Tibial nerve (tissue), 4 donors: Measurements from ENCODE around the gene ZNF138. TPM values are rescaled to one million over a fixed set of nuclear protein-coding genes. Genes with fewer than 3 reads are reported as not detected.
"Not testable (repeated sequence)": the region's sequence is repeated elsewhere in the genome, so short reads cannot be mapped to it uniquely, and the experiment has no call there.

Source experiments
- DNase-seq, 2 donors: peaks; one replicate each; pipeline ENCODE4 v3.0.0-alpha.2; 2019; ENCODE audit warnings: low spot score in 2 of 2
- H3K27ac ChIP-seq, 4 donors: fragments of 200-600 bp; sonication (generic) in 3 of 4; one replicate each; pipeline ENCODE4 v1.5.1; 2017 to 2019; ENCODE audit warnings: mild to moderate bottlenecking in 1 of 4
- H3K27me3 ChIP-seq, 2 donors: fragments of 200-600 bp; sonication (generic) in 1 of 2; one replicate each; pipeline versions ENCODE4 v1.5.1 to v1.6.0; 2017 to 2019
- H3K36me3 ChIP-seq, 3 donors: fragments of 200-600 bp; sonication (generic); one replicate each; pipeline ENCODE4 v1.5.1; 2018 to 2019
- H3K4me1 ChIP-seq, 4 donors: fragments of 200-600 bp; sonication (generic) in 3 of 4; one replicate each; pipeline ENCODE4 v1.5.1; 2017 to 2019
- H3K4me3 ChIP-seq, 4 donors: fragments of 200-600 bp; sonication (generic) in 3 of 4; one replicate each; pipeline ENCODE4 v1.5.1; 2017 to 2019; ENCODE audit warnings: mild to moderate bottlenecking in 1 of 4, moderate library complexity in 1 of 4
- H3K9me3 ChIP-seq, 4 donors: fragments of 200-600 bp; sonication (generic) in 3 of 4; one replicate each; pipeline ENCODE4 v1.5.1; 2017 to 2019
- CTCF ChIP-seq, 5 experiments: fragments of 200-600 bp in 3 of 5; fragments of 450-650 bp in 2 of 5; sonication (generic) in 3 of 5; IDR thresholded peaks; one replicate each; pipeline ENCODE4 v1.5.1; 2016 to 2019; ENCODE audit warnings: antibody characterized with exemption in 5 of 5, mild to moderate bottlenecking in 3 of 5, moderate library complexity in 2 of 5
- EP300 ChIP-seq, 2 donors: sonication (generic); formaldehyde crosslinking; IDR thresholded peaks; one replicate each; pipeline ENCODE4 v1.6.1; 2017; ENCODE audit warnings: antibody characterized with exemption in 2 of 2, mild to moderate bottlenecking in 1 of 2
- POLR2A ChIP-seq, 2 donors: fragments of 450-650 bp; IDR thresholded peaks; one replicate each; pipeline ENCODE4 v1.6.1; 2017; ENCODE audit warnings: antibody characterized with exemption in 2 of 2, mild to moderate bottlenecking in 2 of 2, moderate library complexity in 2 of 2
- WGBS, 2 donors: methylation state at CpG; one replicate each; pipeline ENCODE4 v1.1.5; 2018; 5-methylcytosine and 5-hydroxymethylcytosine counted together
- total RNA-seq, 4 donors: library from RNA; depleted of rRNA; stranded (reverse); fragments of >200 nt; gene quantifications; one replicate each; pipeline ENCODE4 v1.1.0, GENCODE V29; 2016

The ZNF138 gene
- total RNA-seq, 4 donors from 2014 or later = 9.9 to 14.7 (median 13.3) TPM

- Histone ChIP-seq H3K27ac (no peak overlapping the region), H3K27me3 (no peaks in the 10 kb centered on the region), H3K4me3 (no peak overlapping the region), H3K36me3 (no peaks in the 10 kb centered on the region), H3K9me3 (no peaks in the 10 kb centered on the region), H3K4me1 (no peaks in the 10 kb centered on the region)
- 75% methylated on average over 3 of the region's 3 CpGs for WGBS, 2 donors
- TF ChIP-seq POLR2A (IDR thresholded peaks at IDR 0.05) = no peak
- no peak for TF ChIP-seq CTCF (IDR thresholded peaks at IDR 0.05)
- TF ChIP-seq EP300 (IDR thresholded peaks at IDR 0.05) = no peak
- DNase-seq = no peak
Observed at GRCh38 chr7:64758151-64758550, 36.1 kb upstream of the ZNF138 start.

DNA sequence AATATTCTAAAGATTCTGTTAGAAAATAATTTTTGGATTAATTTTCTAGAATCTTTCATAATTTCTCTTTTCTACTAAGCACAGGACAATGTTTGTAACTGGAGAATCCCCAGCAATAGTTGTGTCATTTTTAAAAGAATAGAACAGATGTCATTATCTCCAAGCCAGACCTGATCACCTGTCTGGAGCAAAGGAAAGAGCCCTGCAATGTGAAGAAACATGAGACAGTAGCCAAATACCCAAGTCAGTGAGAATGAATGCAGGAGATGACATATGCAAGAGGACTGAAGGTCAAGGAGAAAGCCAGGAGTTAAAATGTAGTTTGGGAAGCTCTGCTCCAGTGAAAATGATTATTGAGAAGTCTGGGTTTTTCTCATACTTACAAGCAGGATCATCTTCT is 25.4 kb upstream of the ZNF138 start:
- H3K27me3 ChIP-seq = no peaks in the 10 kb centered on the region
- no peak overlapping the region for H3K27ac ChIP-seq
- no peak for DNase-seq
- no peak for TF ChIP-seq POLR2A (IDR thresholded peaks at IDR 0.05)
- TF ChIP-seq CTCF (IDR thresholded peaks at IDR 0.05) = no peak
- no peak for TF ChIP-seq EP300 (IDR thresholded peaks at IDR 0.05)
- H3K9me3 ChIP-seq = no peaks in the 10 kb centered on the region
- no peaks in the 10 kb centered on the region for H3K4me1 ChIP-seq
- H3K36me3 ChIP-seq = no peaks in the 10 kb centered on the region
- H3K4me3 ChIP-seq = no peak overlapping the region

- no peak for TF ChIP-seq POLR2A (IDR thresholded peaks at IDR 0.05)
- TF ChIP-seq CTCF (IDR thresholded peaks at IDR 0.05) = no peak
- TF ChIP-seq EP300 (IDR thresholded peaks at IDR 0.05) = no peak
Observed at GRCh38 chr7:64774204-64774842, 19.9 kb upstream of the ZNF138 start.

GRCh38 chr7:64775289-64775688 is 18.9 kb upstream of the ZNF138 start:
- no peak for DNase-seq

More at GRCh38 chr7:64774204-64774842, 19.9 kb upstream of the ZNF138 start:
- Histone ChIP-seq H3K4me1 (no peaks in the 10 kb centered on the region), H3K9me3 (peaks cover 0 to 3% (median 0%) of the 10 kb centered on the region in 4 donors), H3K27ac (no peak overlapping the region), H3K27me3 (no peaks in the 10 kb centered on the region), H3K36me3 (no peaks in the 10 kb centered on the region), H3K4me3 (no peak overlapping the region)
- WGBS, 2 donors = 83 to 85% methylated on average over 2 of the region's 2 CpGs
- DNase-seq = no peak

GRCh38 chr7:64784842-64785241 is 9.4 kb upstream of the ZNF138 start:
- not testable (repeated sequence) for DNase-seq, H3K36me3 ChIP-seq, H3K9me3 ChIP-seq, H3K4me3 ChIP-seq, H3K4me1 ChIP-seq, H3K27ac ChIP-seq, H3K27me3 ChIP-seq
- 69 to 77% methylated on average over 5 to 7 of the region's 23 CpGs for WGBS, 2 donors

More at GRCh38 chr7:64775289-64775688, 18.9 kb upstream of the ZNF138 start:
- WGBS, 2 donors = 70 to 83% methylated on average over 3 of the region's 3 CpGs
- Histone ChIP-seq H3K27ac (no peak overlapping the region), H3K9me3 (peaks cover 0 to 3% (median 0%) of the 10 kb centered on the region in 4 donors), H3K27me3 (no peaks in the 10 kb centered on the region), H3K36me3 (no peaks in the 10 kb centered on the region), H3K4me1 (no peaks in the 10 kb centered on the region), H3K4me3 (no peak overlapping the region)
- TF ChIP-seq POLR2A (IDR thresholded peaks at IDR 0.05) (no peak), EP300 (IDR thresholded peaks at IDR 0.05) (no peak), CTCF (IDR thresholded peaks at IDR 0.05) (no peak)

- no peak overlapping the region for H3K27ac ChIP-seq
- H3K36me3 ChIP-seq = no peaks in the 10 kb centered on the region
- no peak overlapping the region for H3K4me3 ChIP-seq
- no peaks in the 10 kb centered on the region for H3K4me1 ChIP-seq
- H3K9me3 ChIP-seq = no peaks in the 10 kb centered on the region
- DNase-seq = no peak
- H3K27me3 ChIP-seq = no peaks in the 10 kb centered on the region
- no peak for TF ChIP-seq EP300 (IDR thresholded peaks at IDR 0.05)
- no peak for TF ChIP-seq CTCF (IDR thresholded peaks at IDR 0.05)
- no peak for TF ChIP-seq POLR2A (IDR thresholded peaks at IDR 0.05)
Observed at GRCh38 chr7:64787295-64787694, 6.9 kb upstream of the ZNF138 start.

GRCh38 chr7:64789241-64789640 is 5.0 kb upstream of the ZNF138 start:
- not testable (repeated sequence) for H3K27ac ChIP-seq, H3K4me3 ChIP-seq, DNase-seq, H3K4me1 ChIP-seq, H3K9me3 ChIP-seq, H3K36me3 ChIP-seq, H3K27me3 ChIP-seq
- WGBS, 2 donors = 49 to 52% methylated on average over 11 of the region's 11 CpGs
